Thymus (tissue), 11 donors: ENCODE data around the gene DEPP1. TPM values are rescaled to one million over a fixed set of nuclear protein-coding genes. Genes with fewer than 3 reads are reported as not detected.

Experiments used
- DNase-seq, 9 donors: peaks; one replicate each; pipeline ENCODE4 v3.0.0-alpha.2; 2013; ENCODE audit warnings: low spot score in 9 of 9, low read depth in 6 of 9, missing footprints in 1 of 9
- H3K27ac ChIP-seq, 2 donors: one replicate each; pipeline ENCODE4 v1.5.1; 2013; ENCODE audit warnings: control low read depth in 1 of 2, low read depth in 1 of 2, low read length in 1 of 2, mild to moderate bottlenecking in 1 of 2, moderate library complexity in 1 of 2
- H3K27me3 ChIP-seq, 2 donors: one replicate each; pipeline ENCODE4 v1.5.1; 2013; ENCODE audit warnings: low read length in 1 of 2; ENCODE audit not compliant: control insufficient read depth in 2 of 2, insufficient read depth in 1 of 2
- H3K36me3 ChIP-seq, 2 donors: one replicate each; pipeline ENCODE4 v1.5.1; 2013; ENCODE audit warnings: low read length in 1 of 2, mild to moderate bottlenecking in 1 of 2, moderate library complexity in 1 of 2; ENCODE audit not compliant: control insufficient read depth in 2 of 2, insufficient read depth in 2 of 2
- H3K4me1 ChIP-seq, 2 donors: one replicate each; pipeline ENCODE4 v1.5.1; 2013; ENCODE audit warnings: low read length in 2 of 2; ENCODE audit not compliant: control insufficient read depth in 2 of 2, insufficient read depth in 2 of 2
- H3K4me3 ChIP-seq, 2 donors: one replicate each; pipeline ENCODE4 v1.5.1; 2013; ENCODE audit warnings: low read length in 2 of 2, control low read depth in 1 of 2, mild to moderate bottlenecking in 1 of 2
- H3K9me3 ChIP-seq, 2 donors: one replicate each; pipeline ENCODE4 v1.5.1; 2013; ENCODE audit warnings: low read length in 1 of 2, mild to moderate bottlenecking in 1 of 2; ENCODE audit not compliant: control insufficient read depth in 2 of 2, insufficient read depth in 1 of 2
- WGBS: extraction: QIAGEN DNeasy Blood & Tissue Kit; methylation state at CpG from one replicate; pipeline ENCODE4 v1.1.7; 2013; 5-methylcytosine and 5-hydroxymethylcytosine counted together
- polyA plus RNA-seq: library from polyadenylated mRNA; stranded (reverse); fragments of 200-250 nt; gene quantifications from one replicate; pipeline ENCODE4 v1.2.3, GENCODE V29; 2013
- total RNA-seq: library from RNA; stranded (reverse); fragments of 120-200 nt; gene quantifications from one replicate; pipeline ENCODE4 v1.2.4, GENCODE V29; 2013
- donor health status: healthy.

Gene DEPP1
- total and polyA plus RNA-seq, 2 donors = 12.2 to 51.6 TPM

GRCh38 chr10:44933451-44934321, 44.9 kb downstream of the DEPP1 start:
- no peak overlapping the region for H3K4me3 ChIP-seq
- 85% methylated on average over 9 of the region's 9 CpGs for WGBS
- no peak overlapping the region for H3K27ac ChIP-seq
- no peaks in the 10 kb centered on the region for H3K36me3 ChIP-seq
- H3K27me3 ChIP-seq = no peaks in the 10 kb centered on the region
- no peak for DNase-seq
- peaks cover 0 to 6% of the 10 kb centered on the region in 2 donors for H3K9me3 ChIP-seq
- peaks cover 19 to 45% of the 10 kb centered on the region in 2 donors for H3K4me1 ChIP-seq

DNA sequence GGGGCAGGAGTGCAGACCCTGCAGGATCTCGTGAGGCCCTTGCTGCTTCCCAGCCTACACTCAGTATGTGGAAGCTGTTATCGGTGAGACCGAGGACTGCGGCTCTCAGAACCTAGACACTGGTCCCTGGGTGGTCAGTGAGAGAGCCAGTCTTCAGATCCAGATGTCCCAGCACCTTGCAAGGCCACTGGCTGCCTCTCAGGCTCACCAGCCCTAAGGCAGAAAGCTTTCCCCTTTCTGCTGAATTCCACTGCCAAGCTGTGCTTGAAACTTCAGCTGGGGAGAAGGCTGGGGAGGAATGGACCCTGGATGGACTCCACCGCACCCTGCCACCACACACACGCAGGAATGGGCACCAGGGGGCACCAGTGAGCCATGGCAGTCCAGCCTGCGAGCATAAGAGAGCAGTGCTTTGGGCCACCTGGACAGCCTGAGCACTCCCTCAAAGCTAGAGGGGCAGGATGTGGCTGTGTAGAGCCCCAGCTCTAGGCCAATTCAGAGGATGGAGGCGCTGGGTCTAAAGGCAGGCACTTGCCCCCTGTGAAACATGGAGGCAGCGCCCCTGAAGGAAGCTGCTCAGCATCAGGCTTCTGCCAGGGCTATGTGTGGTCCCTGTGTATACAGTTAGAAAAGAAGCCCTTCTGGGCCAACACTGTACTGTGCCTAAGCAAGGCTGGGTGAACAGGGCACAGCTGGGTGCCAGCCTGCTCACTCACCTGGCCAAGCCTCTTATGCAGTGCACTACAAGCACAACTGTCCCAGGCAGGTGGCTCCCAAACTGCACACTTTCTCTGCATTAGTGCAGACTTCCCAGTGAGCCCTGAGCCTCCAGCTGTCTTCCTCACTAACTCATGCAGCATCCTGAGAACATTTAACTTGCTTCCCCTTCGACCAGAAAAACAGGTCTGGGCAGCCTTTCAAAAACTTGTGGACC, 45.8 kb downstream of the DEPP1 start:
- H3K36me3 ChIP-seq = no peaks in the 10 kb centered on the region
- peaks cover 0 to 6% of the 10 kb centered on the region in 2 donors for H3K9me3 ChIP-seq
- peak; percentile 61 to 91 (median 80) for DNase-seq
- peaks cover 19 to 45% of the 10 kb centered on the region in 2 donors for H3K4me1 ChIP-seq
- H3K27me3 ChIP-seq = no peaks in the 10 kb centered on the region
- H3K4me3 ChIP-seq = no peak overlapping the region
- WGBS = 51% methylated on average over 10 of the region's 10 CpGs
- H3K27ac ChIP-seq = no peak overlapping the region

DNA sequence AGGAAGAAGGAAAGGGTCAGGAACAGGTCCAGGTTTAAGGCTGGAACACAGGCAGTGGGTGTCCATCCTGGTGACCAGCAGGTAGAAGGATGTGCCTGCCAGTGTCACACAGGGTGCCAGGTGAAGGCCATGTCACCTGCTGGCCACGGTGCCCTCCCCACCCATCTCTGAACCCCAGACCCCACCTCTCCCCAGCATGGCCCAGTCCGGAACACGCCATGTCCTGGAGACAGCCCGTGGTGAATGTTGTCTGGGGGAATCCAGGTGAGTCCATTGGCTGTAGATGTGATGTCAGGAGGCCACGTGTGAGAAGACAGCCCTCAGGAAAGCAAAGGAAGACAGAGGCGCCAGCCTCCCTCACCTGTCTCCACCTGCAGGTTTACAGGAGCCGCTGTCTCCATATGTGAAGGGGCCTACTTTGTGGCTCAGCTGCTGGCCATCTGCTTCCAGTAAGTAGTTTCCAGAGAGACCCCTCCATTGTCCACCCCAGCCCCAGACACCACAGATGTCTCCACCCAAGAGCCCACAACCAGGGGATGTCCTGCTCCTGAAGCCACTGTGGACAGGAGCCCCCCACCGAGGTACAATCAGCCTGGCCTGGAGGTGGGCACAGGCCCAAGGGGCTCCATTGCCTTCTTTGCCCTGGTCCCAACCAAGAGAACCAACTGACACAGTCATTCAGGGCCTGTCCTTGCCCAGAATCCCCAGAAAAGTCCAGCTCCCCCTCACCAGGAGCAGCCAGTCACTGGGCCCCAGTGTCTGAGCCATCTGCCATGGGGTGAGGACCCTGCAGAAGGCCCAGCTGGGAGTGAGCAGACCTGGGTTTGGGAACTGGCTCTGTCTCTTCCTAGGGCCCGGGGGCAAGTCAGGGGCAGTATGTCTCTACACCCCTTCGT, 46.7 kb downstream of the DEPP1 start:
- Histone ChIP-seq H3K27ac (no peak overlapping the region), H3K36me3 (no peaks in the 10 kb centered on the region), H3K27me3 (no peaks in the 10 kb centered on the region), H3K4me3 (no peak overlapping the region), H3K4me1 (peaks cover 19 to 44% of the 10 kb centered on the region in 2 donors), H3K9me3 (peaks cover 0 to 6% of the 10 kb centered on the region in 2 donors)
- WGBS = 97% methylated on average over 10 of the region's 10 CpGs
- DNase-seq = no peak

DNA sequence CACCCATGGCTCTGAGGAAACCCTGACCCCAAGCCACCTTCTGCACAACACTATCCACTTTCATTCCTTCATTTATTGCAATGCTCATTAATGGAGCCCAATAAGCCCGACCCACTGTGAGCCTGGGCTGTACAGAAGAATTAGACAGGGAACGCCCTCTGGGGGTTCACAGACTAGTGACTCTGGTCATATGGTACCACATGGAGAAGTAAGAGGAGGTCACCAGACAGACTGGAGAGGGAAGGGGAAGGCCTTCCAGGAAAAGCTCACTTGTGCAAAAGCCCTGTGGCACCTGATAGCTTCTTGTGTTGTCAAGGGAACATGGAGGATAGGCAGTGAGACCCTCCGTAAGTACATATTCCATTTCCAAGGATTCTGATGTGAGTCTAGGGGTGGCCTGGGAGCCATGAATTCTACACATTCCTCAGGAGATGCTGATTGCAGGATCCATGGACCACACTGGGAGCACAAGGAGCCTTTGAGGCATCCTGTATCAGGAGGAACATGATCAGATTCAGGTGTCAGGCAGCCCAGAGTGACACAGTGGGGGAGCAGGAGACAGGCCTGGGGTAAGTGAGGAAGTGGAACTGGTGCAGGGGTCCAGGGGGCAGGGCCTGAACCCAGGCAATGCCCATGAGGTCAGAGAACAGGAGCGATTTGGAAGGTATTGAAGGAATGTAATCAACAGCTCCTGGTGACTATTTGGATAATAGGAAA, 47.5 kb downstream of the DEPP1 start:
- DNase-seq = no peak
- 96% methylated on average over 4 of the region's 4 CpGs for WGBS

GRCh38 chr10:44929356-44930255, 49.0 kb downstream of the DEPP1 start:
- Histone ChIP-seq H3K9me3 (no peaks in the 10 kb centered on the region), H3K27ac (no peak overlapping the region), H3K27me3 (no peaks in the 10 kb centered on the region), H3K36me3 (no peaks in the 10 kb centered on the region), H3K4me3 (no peak overlapping the region), H3K4me1 (peaks cover 5 to 26% of the 10 kb centered on the region in 2 donors)
- no peak for DNase-seq
- WGBS = 84% methylated on average over 8 of the region's 8 CpGs

More for the DNA sequence above, 47.5 kb downstream of the DEPP1 start:
- H3K4me1 ChIP-seq = peaks cover 14 to 36% of the 10 kb centered on the region in 2 donors
- no peaks in the 10 kb centered on the region for H3K36me3 ChIP-seq
- H3K9me3 ChIP-seq = peaks cover 0 to 6% of the 10 kb centered on the region in 2 donors
- no peak overlapping the region for H3K27ac ChIP-seq
- no peak overlapping the region for H3K4me3 ChIP-seq
- H3K27me3 ChIP-seq = no peaks in the 10 kb centered on the region

- Histone ChIP-seq H3K27me3 (no peaks in the 10 kb centered on the region), H3K9me3 (no peaks in the 10 kb centered on the region), H3K4me1 (peaks cover 5 to 20% of the 10 kb centered on the region in 2 donors), H3K4me3 (no peak overlapping the region), H3K27ac (no peak overlapping the region), H3K36me3 (no peaks in the 10 kb centered on the region)
- DNase-seq = no peak
Observed at GRCh38 chr10:44928462-44928861, 50.1 kb downstream of the DEPP1 start.

- Histone ChIP-seq H3K9me3 (no peaks in the 10 kb centered on the region), H3K27me3 (no peaks in the 10 kb centered on the region), H3K27ac (no peak overlapping the region), H3K4me1 (peaks cover 0 to 9% of the 10 kb centered on the region in 2 donors), H3K36me3 (no peaks in the 10 kb centered on the region), H3K4me3 (no peak overlapping the region)
- 84% methylated on average over 2 of the region's 2 CpGs for WGBS
- no peak for DNase-seq
Observed at GRCh38 chr10:44927352-44927751, 51.3 kb downstream of the DEPP1 start.
